Activated T-helper 9 cell treated with anti-CD3 and anti-CD28 coated beads, Interleukin-2, amount 50 U/mL, for 16 hours (primary cell): ENCODE measurements around the gene AGRN.

Experiments used
- DNase-seq: peaks from one replicate; pipeline ENCODE4 v3.0.0-alpha.2; 2020; ENCODE audit warnings: low read depth

Gene AGRN

GRCh38 chr1:1038694-1039093 is 18.8 kb downstream of the AGRN start:
- no peak for DNase-seq

- DNase-seq, result no peak
Observed at GRCh38 chr1:1039145-1039910, 19.4 kb downstream of the AGRN start.

GRCh38 chr1:1040004-1040991 is 20.4 kb downstream of the AGRN start:
- DNase-seq, result peak; percentile 64

- DNase-seq, result no peak
Observed at GRCh38 chr1:1041092-1041523, 21.2 kb downstream of the AGRN start.

GRCh38 chr1:1041873-1042272 is 22.0 kb downstream of the AGRN start:
- no peak for DNase-seq

GRCh38 chr1:1042835-1043234 is 22.9 kb downstream of the AGRN start:
- DNase-seq, result no peak

- no peak for DNase-seq
Observed at GRCh38 chr1:1043411-1043810, 23.5 kb downstream of the AGRN start.

- no peak for DNase-seq
Observed at GRCh38 chr1:1043921-1044320, 24.0 kb downstream of the AGRN start.

GRCh38 chr1:1044455-1045078 is 24.6 kb downstream of the AGRN start:
- no peak for DNase-seq

GRCh38 chr1:1045129-1045528 is 25.2 kb downstream of the AGRN start:
- no peak for DNase-seq

GRCh38 chr1:1046243-1046642 is 26.3 kb downstream of the AGRN start:
- no peak for DNase-seq

GRCh38 chr1:1046767-1047166 is 26.8 kb downstream of the AGRN start:
- no peak for DNase-seq

GRCh38 chr1:1047407-1047806 is 27.5 kb downstream of the AGRN start:
- DNase-seq, result no peak

- no peak for DNase-seq
Observed at GRCh38 chr1:1047963-1048362, 28.0 kb downstream of the AGRN start.

GRCh38 chr1:1048765-1049164 is 28.8 kb downstream of the AGRN start:
- DNase-seq, result no peak

GRCh38 chr1:1049318-1050165 is 29.6 kb downstream of the AGRN start:
- DNase-seq, result no peak

GRCh38 chr1:1050577-1051052 is 30.7 kb downstream of the AGRN start:
- DNase-seq, result no peak

- DNase-seq, result no peak
Observed at GRCh38 chr1:1051127-1051810, 31.3 kb downstream of the AGRN start.

GRCh38 chr1:1052003-1052840 is 32.3 kb downstream of the AGRN start:
- no peak for DNase-seq

GRCh38 chr1:1053022-1053421 is 33.1 kb downstream of the AGRN start:
- DNase-seq, result no peak
